B cell (primary cell): ENCODE results near the gene ASPG. TPM values are rescaled to one million over a fixed set of nuclear protein-coding genes. Genes with fewer than 3 reads are reported as not detected.

Experiments
- ATAC-seq: fragments of 200-7000 bp; cut with Tn5 transposase; one replicate; pipeline ENCODE4 v1.10.0; 2021; ENCODE audit warnings: low read depth, mild to moderate bottlenecking, moderate number of reproducible peaks, moderate library complexity
- CTCF ChIA-PET: fragments of 350-600 bp; sonication (Branson Sonifier 250); formaldehyde crosslinking; loops from one replicate; lab custom pipeline; 2021; ENCODE audit warnings: antibody characterized with exemption, inconsistent platforms; lab: Charles Lee
- POLR2A ChIA-PET: fragments of 350-600 bp; sonication (Branson Sonifier 250); formaldehyde crosslinking; loops from one replicate; lab custom pipeline; 2021; ENCODE audit warnings: antibody characterized with exemption; lab: Charles Lee
- DNase-seq: peaks from one replicate; pipeline ENCODE4 v3.0.0; 2013
- H2AFZ ChIP-seq: 2 replicates; pipeline ENCODE4 v1.6.1; 2012; ENCODE audit warnings: mild to moderate bottlenecking, low read depth, low read length; ENCODE audit not compliant: insufficient read depth, poor library complexity, severe bottlenecking
- H3K27ac ChIP-seq, 2 donors: 1 replicate in 1 of 2; 2 replicates in 1 of 2; pipeline ENCODE4 v1.5.1; 2012 to 2013; ENCODE audit warnings: low read length in 2 of 2, mild to moderate bottlenecking in 2 of 2, moderate library complexity in 1 of 2
- H3K27me3 ChIP-seq, 4 experiments: fragments of 200-600 bp in 1 of 4; sonication (generic) in 1 of 4; replicated peaks in 1 of 4; 1 replicate in 2 of 4; 2 replicates in 2 of 4; pipeline versions ENCODE4 v1.6.1 to v1.7.0; 2013 to 2016; ENCODE audit warnings: low read length in 3 of 4, mild to moderate bottlenecking in 2 of 4, mixed read lengths in 1 of 4, moderate library complexity in 1 of 4; ENCODE audit not compliant: insufficient read depth in 4 of 4, control insufficient read depth in 3 of 4; ENCODE audit errors: control extremely low read depth in 1 of 4
- H3K36me3 ChIP-seq, 2 experiments: replicated peaks in 1 of 2; 1 replicate in 1 of 2; 2 replicates in 1 of 2; pipeline versions ENCODE4 v1.6.1 to v1.7.1; 2013; ENCODE audit warnings: low read length in 1 of 2; ENCODE audit not compliant: insufficient read depth in 2 of 2, control insufficient read depth in 1 of 2; ENCODE audit errors: control extremely low read depth in 1 of 2, extremely low read depth in 1 of 2
- H3K4me1 ChIP-seq, 2 donors: fragments of 200-600 bp in 1 of 2; sonication (generic) in 1 of 2; 1 replicate in 1 of 2; 2 replicates in 1 of 2; pipeline versions ENCODE4 v1.5.1 to v1.6.1; 2013 to 2017; ENCODE audit warnings: low read length in 2 of 2; ENCODE audit not compliant: control insufficient read depth in 2 of 2, insufficient read depth in 2 of 2
- H3K4me2 ChIP-seq: replicated peaks from 2 replicates; pipeline ENCODE3; 2012; ENCODE audit warnings: mild to moderate bottlenecking, low read depth, low read length; ENCODE audit not compliant: poor library complexity, severe bottlenecking
- H3K4me3 ChIP-seq, 5 experiments: fragments of 200-600 bp in 1 of 5; sonication (generic) in 1 of 5; 1 replicate in 3 of 5; 2 replicates in 2 of 5; pipeline versions ENCODE4 v1.5.1 to v1.7.0; 2011 to 2016; ENCODE audit warnings: low read length in 4 of 5, mild to moderate bottlenecking in 4 of 5, low read depth in 2 of 5, control low read depth in 1 of 5, moderate library complexity in 1 of 5; ENCODE audit not compliant: insufficient read depth in 1 of 5; ENCODE audit errors: control extremely low read depth in 1 of 5, extremely low read depth in 1 of 5
- H3K79me2 ChIP-seq: fragments of 200-600 bp; sonication (generic); one replicate; pipeline ENCODE4 v1.6.0; 2016; ENCODE audit warnings: low read length; ENCODE audit not compliant: control insufficient read depth, insufficient read depth
- H3K9ac ChIP-seq: fragments of 200-600 bp; sonication (generic); 2 replicates; pipeline ENCODE4 v1.6.1; 2017; ENCODE audit warnings: mild to moderate bottlenecking, low read length, moderate library complexity
- H3K9me3 ChIP-seq, 3 donors: one replicate each; pipeline versions ENCODE4 v1.6.1 to v1.7.1; 2013; ENCODE audit warnings: low read length in 2 of 3; ENCODE audit not compliant: control insufficient read depth in 2 of 3, insufficient read depth in 1 of 3; ENCODE audit errors: control extremely low read depth in 1 of 3
- H4K20me1 ChIP-seq: 2 replicates; pipeline ENCODE4 v1.6.0; 2012; ENCODE audit warnings: mild to moderate bottlenecking, low read length; ENCODE audit not compliant: insufficient read depth, control insufficient read depth, poor library complexity, severe bottlenecking
- H3K27ac Mint-ChIP-seq: one replicate; pipeline ENCODE4 v1.8.0; 2021; ENCODE audit warnings: mixed read lengths
- H3K27me3 Mint-ChIP-seq: one replicate; pipeline ENCODE4 v1.8.0; 2021; ENCODE audit warnings: mixed read lengths
- H3K4me1 Mint-ChIP-seq: one replicate; pipeline ENCODE4 v1.8.0; 2021; ENCODE audit warnings: mixed read lengths
- H3K4me3 Mint-ChIP-seq: one replicate; pipeline ENCODE4 v1.8.0; 2021; ENCODE audit warnings: mixed read lengths
- H3K9me3 Mint-ChIP-seq: one replicate; pipeline ENCODE4 v1.8.0; 2022; ENCODE audit warnings: mixed read lengths; ENCODE audit not compliant: insufficient read depth
- EZH2 ChIP-seq: IDR thresholded peaks from 2 replicates; pipeline ENCODE4 v1.6.1; 2012; ENCODE audit warnings: borderline replicate concordance, low read depth, mild to moderate bottlenecking, moderate library complexity, low read length; ENCODE audit not compliant: insufficient read depth, poor library complexity, severe bottlenecking
- WGBS: methylation state at CpG from one replicate; pipeline ENCODE4 v1.1.5; 2013; ENCODE audit warnings: missing lambda C conversion rate; ENCODE audit not compliant: insufficient coverage; 5-methylcytosine and 5-hydroxymethylcytosine counted together
- intact Hi-C: fragments of 100-400 bp; cut with micrococcal nuclease; formaldehyde crosslinking; loops from one replicate; pipeline ENCODE4 v1.10.0; 2022
- polyA plus RNA-seq: library from polyadenylated mRNA; depleted of rRNA; stranded (reverse); fragments of >200 nt; gene quantifications from 2 replicates; pipeline ENCODE4 v1.2.3, GENCODE V29; 2012
- total RNA-seq, 2 donors: library from RNA; stranded (reverse); fragments of 120-200 nt in 1 of 2; gene quantifications; 1 replicate in 1 of 2; 2 replicates in 1 of 2; pipeline versions ENCODE4 v1.2.3 to v1.2.4, GENCODE V29; 2013 to 2022
- TF ChIP-seq, protein P1 (sequence below): fragments of 200-600 bp; IDR thresholded peaks from one replicate; pipeline ENCODE4 v1.8.0; 2022; ENCODE audit warnings: antibody characterized with exemption, mild to moderate bottlenecking

ASPG gene
- total and polyA plus RNA-seq, 2 donors (not counting 1 experiment from before 2014, with no cell fraction given), result not detected

DNA sequence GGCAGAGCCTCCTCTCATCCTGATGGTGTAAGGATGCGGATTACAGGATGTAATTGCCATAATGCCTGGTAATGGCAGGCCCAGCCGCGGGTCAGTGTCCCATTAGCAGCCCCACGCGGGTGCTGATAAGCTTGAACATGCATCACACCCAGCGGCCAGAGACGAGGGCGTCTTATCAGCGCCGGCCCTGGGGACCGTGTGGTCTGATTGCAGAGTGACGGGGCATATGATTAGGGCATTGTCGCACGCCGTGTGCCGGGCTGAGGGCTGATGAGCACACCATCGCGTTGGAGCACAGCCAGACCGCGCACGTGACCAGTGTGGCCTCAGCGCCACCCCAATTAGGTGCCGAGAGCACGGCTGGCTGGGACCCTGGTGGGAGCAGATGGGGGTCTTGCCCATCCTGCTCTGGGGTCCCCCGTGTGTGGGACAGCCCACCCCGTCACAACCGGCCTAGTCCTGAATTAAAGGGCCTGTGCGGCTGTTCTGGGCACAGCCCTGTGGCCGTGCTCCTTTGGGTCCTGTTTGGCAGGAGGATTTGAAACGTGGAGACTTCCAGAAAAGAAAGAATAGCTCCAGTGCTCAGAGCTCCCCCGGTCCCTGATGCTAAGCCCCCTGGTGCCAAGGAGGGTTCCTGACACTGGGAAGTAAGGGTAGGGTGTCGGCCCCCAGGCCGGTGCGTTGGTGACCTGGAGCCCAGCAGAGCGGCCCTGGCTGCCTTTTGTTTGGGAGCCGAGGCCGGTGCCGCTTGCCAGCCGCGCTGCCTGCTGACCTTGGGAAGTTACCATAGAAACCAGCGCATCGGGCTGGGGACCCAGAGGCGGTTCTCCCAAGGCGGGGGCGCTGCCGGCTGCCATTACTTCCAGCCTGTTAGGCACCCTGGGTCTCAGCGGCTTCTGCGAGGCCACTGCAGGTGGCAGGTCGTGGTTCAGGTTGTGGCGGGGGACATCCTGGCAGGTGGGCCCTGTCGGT lies 73.6 kb downstream of the ASPG start:
- ATAC-seq, result no peak
- Histone ChIP-seq H2AFZ (no peak overlapping the region), H3K27me3 (no peaks in the 10 kb centered on the region), H3K4me3 (no peak overlapping the region), H3K4me2 (no peak overlapping the region), H3K36me3 (no peaks in the 10 kb centered on the region), H3K27ac (no peak overlapping the region), H3K9ac (no peak overlapping the region), H3K79me2 (no peaks in the 10 kb centered on the region), H4K20me1 (no peaks in the 10 kb centered on the region), H3K4me1 (no peaks in the 10 kb centered on the region), H3K9me3 (no peaks in the 10 kb centered on the region)
- Mint-ChIP-seq H3K9me3 (no peaks in the 10 kb centered on the region), H3K4me1 (no peaks in the 10 kb centered on the region), H3K27me3 (no peaks in the 10 kb centered on the region), H3K27ac (no peak overlapping the region), H3K4me3 (no peak overlapping the region)
- no peak for TF ChIP-seq EZH2
- TF ChIP-seq, protein P1, sequence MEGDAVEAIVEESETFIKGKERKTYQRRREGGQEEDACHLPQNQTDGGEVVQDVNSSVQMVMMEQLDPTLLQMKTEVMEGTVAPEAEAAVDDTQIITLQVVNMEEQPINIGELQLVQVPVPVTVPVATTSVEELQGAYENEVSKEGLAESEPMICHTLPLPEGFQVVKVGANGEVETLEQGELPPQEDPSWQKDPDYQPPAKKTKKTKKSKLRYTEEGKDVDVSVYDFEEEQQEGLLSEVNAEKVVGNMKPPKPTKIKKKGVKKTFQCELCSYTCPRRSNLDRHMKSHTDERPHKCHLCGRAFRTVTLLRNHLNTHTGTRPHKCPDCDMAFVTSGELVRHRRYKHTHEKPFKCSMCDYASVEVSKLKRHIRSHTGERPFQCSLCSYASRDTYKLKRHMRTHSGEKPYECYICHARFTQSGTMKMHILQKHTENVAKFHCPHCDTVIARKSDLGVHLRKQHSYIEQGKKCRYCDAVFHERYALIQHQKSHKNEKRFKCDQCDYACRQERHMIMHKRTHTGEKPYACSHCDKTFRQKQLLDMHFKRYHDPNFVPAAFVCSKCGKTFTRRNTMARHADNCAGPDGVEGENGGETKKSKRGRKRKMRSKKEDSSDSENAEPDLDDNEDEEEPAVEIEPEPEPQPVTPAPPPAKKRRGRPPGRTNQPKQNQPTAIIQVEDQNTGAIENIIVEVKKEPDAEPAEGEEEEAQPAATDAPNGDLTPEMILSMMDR, result no peak
- ChIA-PET POLR2A (no interaction called here), CTCF (no interaction called here)
- 87% methylated on average over 51 of the region's 51 CpGs for WGBS
- no peak for DNase-seq
- intact Hi-C loops, result no loop called here

DNA sequence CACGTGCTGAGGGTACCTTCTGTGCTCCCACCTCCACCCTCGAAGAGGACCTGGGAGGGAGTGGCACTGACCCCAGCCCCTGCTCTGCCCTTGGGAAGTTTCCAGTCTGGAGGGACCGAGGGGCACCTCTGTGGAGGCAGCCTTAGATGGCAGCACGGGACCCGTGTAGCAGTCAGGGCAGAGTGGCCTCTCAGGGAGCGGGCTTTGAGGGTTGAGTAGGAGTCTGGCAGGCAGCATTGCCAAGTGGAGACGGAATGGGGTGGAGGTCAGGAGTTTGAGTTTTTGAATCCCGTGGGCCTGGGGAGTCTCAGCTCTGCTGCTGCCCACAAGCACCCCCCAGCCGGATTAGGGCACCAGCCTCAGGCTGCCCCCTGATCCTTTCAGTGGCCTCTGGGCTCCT lies 74.5 kb downstream of the ASPG start:
- POLR2A ChIA-PET, result no interaction called here
- Histone ChIP-seq H3K27me3 (no peaks in the 10 kb centered on the region), H3K9me3 (no peaks in the 10 kb centered on the region), H3K27ac (no peak overlapping the region), H3K4me1 (no peaks in the 10 kb centered on the region), H4K20me1 (no peaks in the 10 kb centered on the region), H3K4me2 (no peak overlapping the region), H3K9ac (no peak overlapping the region), H3K4me3 (no peak overlapping the region), H3K36me3 (no peaks in the 10 kb centered on the region), H3K79me2 (no peaks in the 10 kb centered on the region), H2AFZ (no peak overlapping the region)
- no peak overlapping the region for H3K27ac Mint-ChIP-seq
- WGBS, result 86% methylated on average over 9 of the region's 9 CpGs
- no peak for ATAC-seq
- TF ChIP-seq EZH2, result no peak
- TF ChIP-seq, protein P1, result no peak
- H3K27me3 Mint-ChIP-seq, result no peaks in the 10 kb centered on the region
- H3K4me1 Mint-ChIP-seq, result no peaks in the 10 kb centered on the region
- no peak for DNase-seq
- no peaks in the 10 kb centered on the region for H3K9me3 Mint-ChIP-seq
- intact Hi-C loops, result no loop called here
- CTCF ChIA-PET, result no interaction called here
- H3K4me3 Mint-ChIP-seq, result no peak overlapping the region
